Measurements from ENCODE around the gene PLXDC1.

GRCh38 chr17:39051001-39051585 is 100.3 kb downstream of the PLXDC1 start:
- TF ChIP-seq EZH2 (IDR thresholded peaks at IDR 0.05) (no peak), CTCF (IDR thresholded peaks at IDR 0.05) (no peak), EZH2phosphoT487 (IDR thresholded peaks at IDR 0.05) (no peak)

Data from neural progenitor cell (in vitro differentiated cells).